GM12891 (cell line): ENCODE results near the gene PDE8A.

Experiments
- POLR2A ChIP-seq: IDR thresholded peaks from 2 replicates; pipeline ENCODE4 v1.6.1; 2011; ENCODE audit warnings: low read depth, low read length, control low read depth
- POLR2AphosphoS5 ChIP-seq: IDR thresholded peaks from 2 replicates; pipeline ENCODE4 v1.6.1; 2011; ENCODE audit warnings: low read depth, low read length, control low read depth
- POU2F2 ChIP-seq: IDR thresholded peaks from 2 replicates; pipeline ENCODE4 v1.6.1; 2011; ENCODE audit warnings: low read depth, mild to moderate bottlenecking, control low read depth, low read length, moderate library complexity
- SPI1 ChIP-seq: IDR thresholded peaks from 2 replicates; pipeline ENCODE4 v1.6.1; 2011; ENCODE audit warnings: low read depth, low read length, control low read depth

- TF ChIP-seq SPI1 (peak; percentile 57; the same call in 1 of the 2 replicates), POLR2A (no peak), POLR2AphosphoS5 (no peak), POU2F2 (no peak)
Observed at GRCh38 chr15:85008474-85009260, 27.0 kb downstream of the PDE8A start.
